HL-60 (cell line): Measurements from ENCODE around the gene DOCK7.

ENCODE experiments used
- GABPA ChIP-seq: IDR thresholded peaks from 2 replicates; pipeline ENCODE4 v1.6.1; 2012; ENCODE audit warnings: low read depth
- POLR2AphosphoS5 ChIP-seq: IDR thresholded peaks from 2 replicates; pipeline ENCODE4 v1.6.1; 2012; ENCODE audit warnings: low read depth
- REST ChIP-seq: IDR thresholded peaks from 2 replicates; pipeline ENCODE4 v1.6.1; 2012; ENCODE audit warnings: low read depth; ENCODE audit not compliant: insufficient replicate concordance
- SPI1 ChIP-seq: IDR thresholded peaks from 2 replicates; pipeline ENCODE4 v1.6.1; 2012; ENCODE audit warnings: low read depth, mild to moderate bottlenecking, borderline replicate concordance
- TF ChIP-seq, protein P1 (sequence below): IDR thresholded peaks from one replicate; pipeline ENCODE4 v1.5.1; 2011; ENCODE audit warnings: low read length, control low read depth, inconsistent platforms; ENCODE audit not compliant: insufficient read depth

DNA sequence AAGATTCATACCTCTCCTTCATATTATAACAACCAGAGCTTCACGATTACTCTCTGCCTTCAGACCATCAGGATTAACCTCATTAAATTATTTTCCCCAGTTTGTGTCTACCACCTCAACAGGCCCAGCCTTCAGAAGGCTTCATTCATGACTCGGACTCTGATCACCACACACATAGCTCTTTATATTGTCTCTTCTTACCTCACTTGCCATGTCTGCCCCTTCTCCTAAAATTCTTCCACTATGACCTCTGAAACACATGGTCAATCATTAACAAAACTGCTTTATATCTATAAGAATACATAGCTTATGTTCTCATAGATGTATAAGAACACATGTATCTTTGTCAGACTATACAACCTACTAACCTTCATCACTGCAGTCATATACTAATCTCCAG is 171.6 kb downstream of the DOCK7 start:
- TF ChIP-seq, protein P1, sequence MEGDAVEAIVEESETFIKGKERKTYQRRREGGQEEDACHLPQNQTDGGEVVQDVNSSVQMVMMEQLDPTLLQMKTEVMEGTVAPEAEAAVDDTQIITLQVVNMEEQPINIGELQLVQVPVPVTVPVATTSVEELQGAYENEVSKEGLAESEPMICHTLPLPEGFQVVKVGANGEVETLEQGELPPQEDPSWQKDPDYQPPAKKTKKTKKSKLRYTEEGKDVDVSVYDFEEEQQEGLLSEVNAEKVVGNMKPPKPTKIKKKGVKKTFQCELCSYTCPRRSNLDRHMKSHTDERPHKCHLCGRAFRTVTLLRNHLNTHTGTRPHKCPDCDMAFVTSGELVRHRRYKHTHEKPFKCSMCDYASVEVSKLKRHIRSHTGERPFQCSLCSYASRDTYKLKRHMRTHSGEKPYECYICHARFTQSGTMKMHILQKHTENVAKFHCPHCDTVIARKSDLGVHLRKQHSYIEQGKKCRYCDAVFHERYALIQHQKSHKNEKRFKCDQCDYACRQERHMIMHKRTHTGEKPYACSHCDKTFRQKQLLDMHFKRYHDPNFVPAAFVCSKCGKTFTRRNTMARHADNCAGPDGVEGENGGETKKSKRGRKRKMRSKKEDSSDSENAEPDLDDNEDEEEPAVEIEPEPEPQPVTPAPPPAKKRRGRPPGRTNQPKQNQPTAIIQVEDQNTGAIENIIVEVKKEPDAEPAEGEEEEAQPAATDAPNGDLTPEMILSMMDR: no peak
- TF ChIP-seq POLR2AphosphoS5 (no peak), GABPA (no peak), REST (no peak), SPI1 (no peak)
